ENCODE results near the gene WDR27.

Gene WDR27

GRCh38 chr6:169669147-169669546 lies 32.7 kb downstream of the WDR27 start:
- no peak overlapping the region for H3K27ac ChIP-seq (ENCODE audit: low read depth, low read length)
- no peaks in the 10 kb centered on the region for H3K27me3 ChIP-seq (ENCODE audit: control insufficient read depth, insufficient read depth, low read length)
- no peak overlapping the region for H3K9ac ChIP-seq (ENCODE audit: low read length)
- no peak overlapping the region for H3K4me3 ChIP-seq (ENCODE audit: low read length)
- peaks cover 11% of the 10 kb centered on the region for H3K36me3 ChIP-seq (ENCODE audit: control insufficient read depth, insufficient read depth, low read length)
- H3K4me1 ChIP-seq (ENCODE audit: control insufficient read depth, insufficient read depth, low read length), result no peaks in the 10 kb centered on the region

GRCh38 chr6:169668203-169668847 lies 33.5 kb downstream of the WDR27 start:
- Histone ChIP-seq H3K9ac (ENCODE audit: low read length) (no peak overlapping the region), H3K36me3 (ENCODE audit: control insufficient read depth, insufficient read depth, low read length) (peaks cover 14% of the 10 kb centered on the region), H3K27me3 (ENCODE audit: control insufficient read depth, insufficient read depth, low read length) (no peaks in the 10 kb centered on the region), H3K4me3 (ENCODE audit: low read length) (no peak overlapping the region), H3K4me1 (ENCODE audit: control insufficient read depth, insufficient read depth, low read length) (no peaks in the 10 kb centered on the region), H3K27ac (ENCODE audit: low read depth, low read length) (no peak overlapping the region)

- H3K36me3 ChIP-seq (ENCODE audit: control insufficient read depth, insufficient read depth, low read length), result peaks cover 14% of the 10 kb centered on the region
- no peak overlapping the region for H3K9ac ChIP-seq (ENCODE audit: low read length)
- no peak overlapping the region for H3K27ac ChIP-seq (ENCODE audit: low read depth, low read length)
- H3K4me3 ChIP-seq (ENCODE audit: low read length), result no peak overlapping the region
- H3K27me3 ChIP-seq (ENCODE audit: control insufficient read depth, insufficient read depth, low read length), result no peaks in the 10 kb centered on the region
- H3K4me1 ChIP-seq (ENCODE audit: control insufficient read depth, insufficient read depth, low read length), result no peaks in the 10 kb centered on the region
These were observed 34.1 kb downstream of the WDR27 start for GRCh38 chr6:169667716-169668115.

GRCh38 chr6:169666441-169666840 lies 35.4 kb downstream of the WDR27 start:
- no peaks in the 10 kb centered on the region for H3K4me1 ChIP-seq (ENCODE audit: control insufficient read depth, insufficient read depth, low read length)
- H3K4me3 ChIP-seq (ENCODE audit: low read length), result no peak overlapping the region
- H3K27ac ChIP-seq (ENCODE audit: low read depth, low read length), result no peak overlapping the region
- peaks cover 12% of the 10 kb centered on the region for H3K36me3 ChIP-seq (ENCODE audit: control insufficient read depth, insufficient read depth, low read length)
- no peaks in the 10 kb centered on the region for H3K27me3 ChIP-seq (ENCODE audit: control insufficient read depth, insufficient read depth, low read length)
- H3K9ac ChIP-seq (ENCODE audit: low read length), result no peak overlapping the region

GRCh38 chr6:169665289-169665688 lies 36.5 kb downstream of the WDR27 start:
- no peak overlapping the region for H3K9ac ChIP-seq (ENCODE audit: low read length)
- H3K4me3 ChIP-seq (ENCODE audit: low read length), result no peak overlapping the region
- H3K27ac ChIP-seq (ENCODE audit: low read depth, low read length), result no peak overlapping the region
- no peaks in the 10 kb centered on the region for H3K4me1 ChIP-seq (ENCODE audit: control insufficient read depth, insufficient read depth, low read length)
- H3K36me3 ChIP-seq (ENCODE audit: control insufficient read depth, insufficient read depth, low read length), result peaks cover 11% of the 10 kb centered on the region
- H3K27me3 ChIP-seq (ENCODE audit: control insufficient read depth, insufficient read depth, low read length), result no peaks in the 10 kb centered on the region

GRCh38 chr6:169664227-169664626 lies 37.6 kb downstream of the WDR27 start:
- Histone ChIP-seq H3K27ac (ENCODE audit: low read depth, low read length) (no peak overlapping the region), H3K4me1 (ENCODE audit: control insufficient read depth, insufficient read depth, low read length) (no peaks in the 10 kb centered on the region), H3K36me3 (ENCODE audit: control insufficient read depth, insufficient read depth, low read length) (peaks cover 14% of the 10 kb centered on the region), H3K27me3 (ENCODE audit: control insufficient read depth, insufficient read depth, low read length) (no peaks in the 10 kb centered on the region), H3K9ac (ENCODE audit: low read length) (no peak overlapping the region), H3K4me3 (ENCODE audit: low read length) (no peak overlapping the region)

GRCh38 chr6:169663468-169663867 lies 38.4 kb downstream of the WDR27 start:
- Histone ChIP-seq H3K9ac (ENCODE audit: low read length) (no peak overlapping the region), H3K4me1 (ENCODE audit: control insufficient read depth, insufficient read depth, low read length) (no peaks in the 10 kb centered on the region), H3K4me3 (ENCODE audit: low read length) (no peak overlapping the region), H3K36me3 (ENCODE audit: control insufficient read depth, insufficient read depth, low read length) (peaks cover 12% of the 10 kb centered on the region), H3K27ac (ENCODE audit: low read depth, low read length) (no peak overlapping the region), H3K27me3 (ENCODE audit: control insufficient read depth, insufficient read depth, low read length) (no peaks in the 10 kb centered on the region)

GRCh38 chr6:169661391-169661756 lies 40.5 kb downstream of the WDR27 start:
- Histone ChIP-seq H3K4me3 (ENCODE audit: low read length) (no peak overlapping the region), H3K36me3 (ENCODE audit: control insufficient read depth, insufficient read depth, low read length) (peaks cover 11% of the 10 kb centered on the region), H3K27ac (ENCODE audit: low read depth, low read length) (no peak overlapping the region), H3K9ac (ENCODE audit: low read length) (no peak overlapping the region), H3K27me3 (ENCODE audit: control insufficient read depth, insufficient read depth, low read length) (no peaks in the 10 kb centered on the region), H3K4me1 (ENCODE audit: control insufficient read depth, insufficient read depth, low read length) (no peaks in the 10 kb centered on the region)

- H3K4me3 ChIP-seq (ENCODE audit: low read length), result no peak overlapping the region
- H3K36me3 ChIP-seq (ENCODE audit: control insufficient read depth, insufficient read depth, low read length), result peaks cover 10% of the 10 kb centered on the region
- H3K9ac ChIP-seq (ENCODE audit: low read length), result no peak overlapping the region
- no peaks in the 10 kb centered on the region for H3K27me3 ChIP-seq (ENCODE audit: control insufficient read depth, insufficient read depth, low read length)
- H3K27ac ChIP-seq (ENCODE audit: low read depth, low read length), result no peak overlapping the region
- no peaks in the 10 kb centered on the region for H3K4me1 ChIP-seq (ENCODE audit: control insufficient read depth, insufficient read depth, low read length)
These were observed 41.0 kb downstream of the WDR27 start for GRCh38 chr6:169660751-169661390.

GRCh38 chr6:169659820-169660610 lies 41.8 kb downstream of the WDR27 start:
- peaks cover 10% of the 10 kb centered on the region for H3K36me3 ChIP-seq (ENCODE audit: control insufficient read depth, insufficient read depth, low read length)
- H3K27ac ChIP-seq (ENCODE audit: low read depth, low read length), result no peak overlapping the region
- H3K4me1 ChIP-seq (ENCODE audit: control insufficient read depth, insufficient read depth, low read length), result no peaks in the 10 kb centered on the region
- no peak overlapping the region for H3K9ac ChIP-seq (ENCODE audit: low read length)
- no peak overlapping the region for H3K4me3 ChIP-seq (ENCODE audit: low read length)
- H3K27me3 ChIP-seq (ENCODE audit: control insufficient read depth, insufficient read depth, low read length), result no peaks in the 10 kb centered on the region

- H3K4me3 ChIP-seq (ENCODE audit: low read length), result no peak overlapping the region
- H3K9ac ChIP-seq (ENCODE audit: low read length), result no peak overlapping the region
- no peak overlapping the region for H3K27ac ChIP-seq (ENCODE audit: low read depth, low read length)
- no peaks in the 10 kb centered on the region for H3K4me1 ChIP-seq (ENCODE audit: control insufficient read depth, insufficient read depth, low read length)
- peaks cover 4% of the 10 kb centered on the region for H3K36me3 ChIP-seq (ENCODE audit: control insufficient read depth, insufficient read depth, low read length)
- no peaks in the 10 kb centered on the region for H3K27me3 ChIP-seq (ENCODE audit: control insufficient read depth, insufficient read depth, low read length)
These were observed 44.6 kb downstream of the WDR27 start for GRCh38 chr6:169657284-169657610.

- Histone ChIP-seq H3K27me3 (ENCODE audit: control insufficient read depth, insufficient read depth, low read length) (no peaks in the 10 kb centered on the region), H3K36me3 (ENCODE audit: control insufficient read depth, insufficient read depth, low read length) (peaks cover 4% of the 10 kb centered on the region), H3K4me1 (ENCODE audit: control insufficient read depth, insufficient read depth, low read length) (no peaks in the 10 kb centered on the region), H3K27ac (ENCODE audit: low read depth, low read length) (no peak overlapping the region), H3K4me3 (ENCODE audit: low read length) (no peak overlapping the region), H3K9ac (ENCODE audit: low read length) (no peak overlapping the region)
These were observed 45.1 kb downstream of the WDR27 start for GRCh38 chr6:169656546-169657283.

All from rectal smooth muscle tissue (tissue), 1 donor.